WTC11 (cell line): ENCODE results near the gene CNTN1. TPM values are rescaled to one million over a fixed set of nuclear protein-coding genes. Genes with fewer than 3 reads are reported as not detected.
A peak's percentile ranks its signal among the peaks of the same experiment; 100 is the strongest.

ENCODE experiments used
- ATAC-seq: fragments of 200-7000 bp; cut with Tn5 transposase; 2 replicates; pipeline ENCODE4 v1.10.0; 2021; ENCODE audit warnings: mild to moderate bottlenecking, moderate library complexity
- CTCF ChIA-PET: fragments of 300-600 bp; sonication (Branson Sonifier 250); formaldehyde crosslinking; loops from one replicate; lab custom pipeline; 2021; ENCODE audit warnings: antibody characterized with exemption; lab: Charles Lee
- POLR2A ChIA-PET: fragments of 350-600 bp; sonication (Branson Sonifier 250); formaldehyde crosslinking; loops from one replicate; lab custom pipeline; 2021; ENCODE audit warnings: antibody characterized with exemption; lab: Charles Lee
- DNase-seq: peaks from one replicate; pipeline ENCODE4 v3.0.0; 2021; ENCODE audit warnings: low spot score
- H3K27ac Mint-ChIP-seq: 2 replicates; pipeline ENCODE4 v1.8.0; 2021; ENCODE audit warnings: mixed read lengths
- H3K27me3 Mint-ChIP-seq: 2 replicates; pipeline ENCODE4 v1.8.0; 2021; ENCODE audit warnings: low read depth, mild to moderate bottlenecking, moderate library complexity, mixed read lengths
- H3K36me3 Mint-ChIP-seq: 2 replicates; pipeline ENCODE4 v1.8.0; 2021; ENCODE audit warnings: mixed read lengths
- H3K4me1 Mint-ChIP-seq: 2 replicates; pipeline ENCODE4 v1.8.0; 2022; ENCODE audit warnings: mixed read lengths
- H3K4me3 Mint-ChIP-seq: 2 replicates; pipeline ENCODE4 v1.8.0; 2021; ENCODE audit warnings: mild to moderate bottlenecking, moderate library complexity, mixed read lengths
- H3K9me3 Mint-ChIP-seq: 2 replicates; pipeline ENCODE4 v1.8.0; 2021; ENCODE audit warnings: mixed read lengths
- AR ChIP-seq: fragments of 250-450 bp; sonication (Bioruptor Pico); IDR thresholded peaks from 2 replicates; pipeline ENCODE4 v1.9.0; 2021; ENCODE audit warnings: mild to moderate bottlenecking
- CREM ChIP-seq: sonication (generic); formaldehyde crosslinking; IDR thresholded peaks from 2 replicates; pipeline ENCODE4 v1.8.1; 2022; ENCODE audit warnings: mild to moderate bottlenecking, missing genetic modification reagents, moderate library complexity
- CTCF ChIP-seq: fragments of 200-600 bp; IDR thresholded peaks from 2 replicates; pipeline ENCODE4 v1.8.0; 2022; ENCODE audit warnings: antibody characterized with exemption
- FOXK1 ChIP-seq: sonication (generic); formaldehyde crosslinking; IDR thresholded peaks from 2 replicates; pipeline ENCODE4 v1.8.0; 2022; ENCODE audit warnings: mild to moderate bottlenecking, moderate library complexity, missing genetic modification reagents
- FOXP1 ChIP-seq: sonication (generic); formaldehyde crosslinking; IDR thresholded peaks from 2 replicates; pipeline ENCODE4 v1.8.0; 2022; ENCODE audit warnings: missing genetic modification reagents, mild to moderate bottlenecking, moderate library complexity, borderline replicate concordance
- HMGXB4 ChIP-seq: sonication (generic); formaldehyde crosslinking; IDR thresholded peaks from 2 replicates; pipeline ENCODE4 v1.8.1; 2023; ENCODE audit warnings: mild to moderate bottlenecking, moderate library complexity, missing genetic modification reagents
- NFATC4 ChIP-seq: fragments of 250-450 bp; sonication (Bioruptor Pico); IDR thresholded peaks from 2 replicates; pipeline ENCODE4 v1.9.0; 2021; ENCODE audit warnings: mild to moderate bottlenecking
- NR2C2 ChIP-seq: sonication (generic); formaldehyde crosslinking; IDR thresholded peaks from 2 replicates; pipeline ENCODE4 v1.8.0; 2022; ENCODE audit warnings: mild to moderate bottlenecking, missing genetic modification reagents
- RELA ChIP-seq: sonication (generic); formaldehyde crosslinking; IDR thresholded peaks from 2 replicates; pipeline ENCODE4 v1.8.1; 2022; ENCODE audit warnings: missing genetic modification reagents, mild to moderate bottlenecking, borderline replicate concordance
- SMAD3 ChIP-seq: sonication (generic); formaldehyde crosslinking; IDR thresholded peaks from 2 replicates; pipeline ENCODE4 v1.8.0; 2022; ENCODE audit warnings: missing genetic modification reagents, mild to moderate bottlenecking, borderline replicate concordance
- ZBTB21 ChIP-seq: sonication (generic); formaldehyde crosslinking; IDR thresholded peaks from 2 replicates; pipeline ENCODE4 v1.8.1; 2023; ENCODE audit warnings: mild to moderate bottlenecking, missing genetic modification reagents, borderline replicate concordance
- ZNF263 ChIP-seq: sonication (generic); formaldehyde crosslinking; IDR thresholded peaks from 2 replicates; pipeline ENCODE4 v1.8.1; 2022; ENCODE audit warnings: low read depth, mild to moderate bottlenecking, moderate library complexity, missing genetic modification reagents
- ZNF396 ChIP-seq: fragments of 250-450 bp; sonication (Bioruptor Pico); IDR thresholded peaks from 2 replicates; pipeline ENCODE4 v1.8.0; 2021; ENCODE audit warnings: mild to moderate bottlenecking, moderate library complexity, borderline replicate concordance
- ZNF423 ChIP-seq: fragments of 250-450 bp; sonication (Bioruptor Pico); IDR thresholded peaks from 2 replicates; pipeline ENCODE4 v2.1.2; 2022; ENCODE audit warnings: mild to moderate bottlenecking, moderate library complexity
- ZSCAN18 ChIP-seq: fragments of 250-450 bp; sonication (Bioruptor Pico); IDR thresholded peaks from 2 replicates; pipeline ENCODE4 v2.1.2; 2022; ENCODE audit warnings: mild to moderate bottlenecking, moderate library complexity
- total RNA-seq: library from RNA; stranded (reverse); gene quantifications from 3 replicates; pipeline ENCODE4 v1.2.3, GENCODE V29; 2021
- TF ChIP-seq, protein P1 (sequence below): sonication (generic); formaldehyde crosslinking; IDR thresholded peaks from 2 replicates; pipeline ENCODE4 v1.8.0; 2023; ENCODE audit warnings: missing genetic modification reagents, mild to moderate bottlenecking, borderline replicate concordance
- TF ChIP-seq, protein P2 (sequence below): sonication (generic); formaldehyde crosslinking; conservative IDR thresholded peaks from 2 replicates; pipeline ENCODE4 v1.8.1; 2023; ENCODE audit warnings: mild to moderate bottlenecking, low read depth, missing genetic modification reagents, moderate library complexity

Gene CNTN1
- total RNA-seq, 1 experiment from 2014 or later: 16.9 TPM

DNA sequence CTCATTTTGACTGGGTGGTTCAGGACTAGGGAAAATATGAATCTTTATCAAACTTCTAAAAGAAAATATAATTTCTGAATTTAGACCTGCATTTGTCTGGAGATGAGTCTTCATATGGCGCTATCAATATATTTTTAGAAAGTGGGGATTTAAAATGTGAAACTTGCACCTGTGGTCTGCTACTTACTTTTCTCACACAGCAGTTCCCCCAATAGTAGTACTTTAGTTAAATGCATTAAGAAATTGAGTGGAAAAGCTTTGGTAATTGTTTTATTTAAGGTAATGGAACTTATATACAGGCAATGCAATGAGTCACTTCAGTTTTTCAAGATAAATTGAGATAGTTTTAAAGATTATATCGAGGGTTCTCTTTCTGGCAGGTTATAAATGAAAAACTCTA lies 91.9 kb downstream of the CNTN1 start (continued):
- TF ChIP-seq HMGXB4: no peak

GRCh38 chr12:40788276-40788675 lies 96.0 kb downstream of the CNTN1 start:
- Mint-ChIP-seq H3K9me3 (peaks cover 17% of the 10 kb centered on the region), H3K27me3 (no peaks in the 10 kb centered on the region), H3K27ac (no peak overlapping the region), H3K4me3 (no peak overlapping the region), H3K36me3 (peaks cover 8% of the 10 kb centered on the region)
- POLR2A ChIA-PET: no interaction called here
- DNase-seq: no peak
- TF ChIP-seq, protein P1, sequence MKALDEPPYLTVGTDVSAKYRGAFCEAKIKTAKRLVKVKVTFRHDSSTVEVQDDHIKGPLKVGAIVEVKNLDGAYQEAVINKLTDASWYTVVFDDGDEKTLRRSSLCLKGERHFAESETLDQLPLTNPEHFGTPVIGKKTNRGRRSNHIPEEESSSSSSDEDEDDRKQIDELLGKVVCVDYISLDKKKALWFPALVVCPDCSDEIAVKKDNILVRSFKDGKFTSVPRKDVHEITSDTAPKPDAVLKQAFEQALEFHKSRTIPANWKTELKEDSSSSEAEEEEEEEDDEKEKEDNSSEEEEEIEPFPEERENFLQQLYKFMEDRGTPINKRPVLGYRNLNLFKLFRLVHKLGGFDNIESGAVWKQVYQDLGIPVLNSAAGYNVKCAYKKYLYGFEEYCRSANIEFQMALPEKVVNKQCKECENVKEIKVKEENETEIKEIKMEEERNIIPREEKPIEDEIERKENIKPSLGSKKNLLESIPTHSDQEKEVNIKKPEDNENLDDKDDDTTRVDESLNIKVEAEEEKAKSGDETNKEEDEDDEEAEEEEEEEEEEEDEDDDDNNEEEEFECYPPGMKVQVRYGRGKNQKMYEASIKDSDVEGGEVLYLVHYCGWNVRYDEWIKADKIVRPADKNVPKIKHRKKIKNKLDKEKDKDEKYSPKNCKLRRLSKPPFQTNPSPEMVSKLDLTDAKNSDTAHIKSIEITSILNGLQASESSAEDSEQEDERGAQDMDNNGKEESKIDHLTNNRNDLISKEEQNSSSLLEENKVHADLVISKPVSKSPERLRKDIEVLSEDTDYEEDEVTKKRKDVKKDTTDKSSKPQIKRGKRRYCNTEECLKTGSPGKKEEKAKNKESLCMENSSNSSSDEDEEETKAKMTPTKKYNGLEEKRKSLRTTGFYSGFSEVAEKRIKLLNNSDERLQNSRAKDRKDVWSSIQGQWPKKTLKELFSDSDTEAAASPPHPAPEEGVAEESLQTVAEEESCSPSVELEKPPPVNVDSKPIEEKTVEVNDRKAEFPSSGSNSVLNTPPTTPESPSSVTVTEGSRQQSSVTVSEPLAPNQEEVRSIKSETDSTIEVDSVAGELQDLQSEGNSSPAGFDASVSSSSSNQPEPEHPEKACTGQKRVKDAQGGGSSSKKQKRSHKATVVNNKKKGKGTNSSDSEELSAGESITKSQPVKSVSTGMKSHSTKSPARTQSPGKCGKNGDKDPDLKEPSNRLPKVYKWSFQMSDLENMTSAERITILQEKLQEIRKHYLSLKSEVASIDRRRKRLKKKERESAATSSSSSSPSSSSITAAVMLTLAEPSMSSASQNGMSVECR (CRISPR knock-in tag): no peak
- TF ChIP-seq FOXK1 (CRISPR knock-in tag) (no peak), ZNF396 (CRISPR knock-in tag) (no peak), RELA (CRISPR knock-in tag) (no peak), SMAD3 (CRISPR knock-in tag) (no peak), ZBTB21 (no peak), CTCF (no peak), FOXP1 (CRISPR knock-in tag) (no peak), NR2C2 (CRISPR knock-in tag) (no peak)
- TF ChIP-seq, all 79 proteins: peak for 0
- H3K4me1 Mint-ChIP-seq: peaks cover 37% of the 10 kb centered on the region
- ATAC-seq: peak; percentile 71
- CTCF ChIA-PET: no interaction called here

- Mint-ChIP-seq H3K27me3 (no peaks in the 10 kb centered on the region), H3K36me3 (no peaks in the 10 kb centered on the region), H3K27ac (no peak overlapping the region; the same call in 1 of the 2 replicates), H3K4me1 (peaks cover 45% of the 10 kb centered on the region), H3K9me3 (no peaks in the 10 kb centered on the region), H3K4me3 (peak overlapping the region; percentile 31)
- ATAC-seq: peak; percentile 71
- POLR2A ChIA-PET: no interaction called here
- DNase-seq: no peak
- CTCF ChIA-PET: no interaction called here
- TF ChIP-seq ZNF263 (CRISPR knock-in tag): no peak
- no peak for TF ChIP-seq AR (CRISPR knock-in tag)
- TF ChIP-seq, protein P2, sequence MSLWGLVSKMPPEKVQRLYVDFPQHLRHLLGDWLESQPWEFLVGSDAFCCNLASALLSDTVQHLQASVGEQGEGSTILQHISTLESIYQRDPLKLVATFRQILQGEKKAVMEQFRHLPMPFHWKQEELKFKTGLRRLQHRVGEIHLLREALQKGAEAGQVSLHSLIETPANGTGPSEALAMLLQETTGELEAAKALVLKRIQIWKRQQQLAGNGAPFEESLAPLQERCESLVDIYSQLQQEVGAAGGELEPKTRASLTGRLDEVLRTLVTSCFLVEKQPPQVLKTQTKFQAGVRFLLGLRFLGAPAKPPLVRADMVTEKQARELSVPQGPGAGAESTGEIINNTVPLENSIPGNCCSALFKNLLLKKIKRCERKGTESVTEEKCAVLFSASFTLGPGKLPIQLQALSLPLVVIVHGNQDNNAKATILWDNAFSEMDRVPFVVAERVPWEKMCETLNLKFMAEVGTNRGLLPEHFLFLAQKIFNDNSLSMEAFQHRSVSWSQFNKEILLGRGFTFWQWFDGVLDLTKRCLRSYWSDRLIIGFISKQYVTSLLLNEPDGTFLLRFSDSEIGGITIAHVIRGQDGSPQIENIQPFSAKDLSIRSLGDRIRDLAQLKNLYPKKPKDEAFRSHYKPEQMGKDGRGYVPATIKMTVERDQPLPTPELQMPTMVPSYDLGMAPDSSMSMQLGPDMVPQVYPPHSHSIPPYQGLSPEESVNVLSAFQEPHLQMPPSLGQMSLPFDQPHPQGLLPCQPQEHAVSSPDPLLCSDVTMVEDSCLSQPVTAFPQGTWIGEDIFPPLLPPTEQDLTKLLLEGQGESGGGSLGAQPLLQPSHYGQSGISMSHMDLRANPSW: no peak
- TF ChIP-seq ZNF423 (CRISPR knock-in tag): no peak
- TF ChIP-seq ZSCAN18 (CRISPR knock-in tag): no peak
- TF ChIP-seq CREM (CRISPR knock-in tag): no peak
- no peak for TF ChIP-seq NFATC4 (CRISPR knock-in tag)
Measured at GRCh38 chr12:40792792-40793386, 100.7 kb downstream of the CNTN1 start.
